Kidney (tissue), 14 donors: ENCODE data around the gene PPP1R14B. TPM values are rescaled to one million over a fixed set of nuclear protein-coding genes. Genes with fewer than 3 reads are reported as not detected.

Experiments used
- DNase-seq, 5 donors: peaks; one replicate each; pipeline ENCODE4 v3.0.0-alpha.2; 2013 to 2020
- FAIRE-seq: peaks from 2 replicates; lab custom pipeline; 2012; peaks lifted over from hg19 to GRCh38; lab: Jason Lieb, UNC
- H3K27ac ChIP-seq, 2 donors: one replicate each; pipeline ENCODE4 v1.7.0; 2013; ENCODE audit warnings: low read depth in 2 of 2, low read length in 2 of 2, inconsistent platforms in 1 of 2
- H3K27me3 ChIP-seq: one replicate; pipeline ENCODE4 v1.7.1; 2013; ENCODE audit warnings: low read length, inconsistent platforms; ENCODE audit not compliant: control insufficient read depth, insufficient read depth
- H3K36me3 ChIP-seq, 3 donors: one replicate each; pipeline versions ENCODE4 v1.7.0 to v1.7.1; 2013; ENCODE audit warnings: low read length in 3 of 3, control low read depth in 1 of 3, inconsistent platforms in 1 of 3; ENCODE audit not compliant: insufficient read depth in 3 of 3, control insufficient read depth in 2 of 3
- H3K4me1 ChIP-seq, 3 donors: one replicate each; pipeline versions ENCODE4 v1.7.0 to v1.7.1; 2013; ENCODE audit warnings: low read length in 3 of 3, inconsistent platforms in 1 of 3, low read depth in 1 of 3; ENCODE audit not compliant: control insufficient read depth in 2 of 3, insufficient read depth in 2 of 3
- H3K4me3 ChIP-seq, 3 donors: one replicate each; pipeline versions ENCODE4 v1.7.0 to v1.8.1; 2013; ENCODE audit warnings: low read length in 3 of 3, control low read depth in 1 of 3, inconsistent platforms in 1 of 3
- H3K9ac ChIP-seq, 3 donors: one replicate each; pipeline versions ENCODE4 v1.7.0 to v1.7.1; 2013; ENCODE audit warnings: low read length in 3 of 3, control low read depth in 1 of 3, inconsistent platforms in 1 of 3
- H3K9me3 ChIP-seq, 3 donors: one replicate each; pipeline versions ENCODE4 v1.7.0 to v1.7.1; 2013; ENCODE audit warnings: low read length in 3 of 3, control low read depth in 1 of 3, inconsistent platforms in 1 of 3; ENCODE audit not compliant: control insufficient read depth in 2 of 3, insufficient read depth in 1 of 3
- intact Hi-C: fragments of 100-400 bp; cut with DNase I; formaldehyde crosslinking; loops from one replicate; pipeline ENCODE4 v1.11.1; 2022
- polyA plus RNA-seq: library from polyadenylated mRNA; stranded (reverse); fragments of 350-450 nt; fragmentation: Illumina TruSeq; extraction: RNeasy Lipid Tissue Mini Kit (QIAGEN cat#74804); gene quantifications from one replicate; pipeline ENCODE4 v1.2.3, GENCODE V29; 2014; ENCODE audit warnings: low read depth, low replicate concordance; ENCODE audit not compliant: insufficient read depth
- total RNA-seq: library from RNA; stranded (reverse); fragmentation: NEBNext Ultra II Directional; extraction: Animal tissue kit (Norgen Biotek cat#: 25700); gene quantifications from one replicate; pipeline ENCODE4 v1.2.1, GENCODE V29; 2021
- TF ChIP-seq, protein P1 (sequence below): IDR thresholded peaks from 3 replicates; pipeline ENCODE4 v1.5.1; 2012; ENCODE audit warnings: mild to moderate bottlenecking, moderate library complexity, borderline replicate concordance; ENCODE audit not compliant: insufficient read depth; ENCODE audit errors: extremely low read depth
- donor health status: control.
- donor health status: control.
- donor health status: control.
- donor health status: control.
- donor health status: control.
- donor health status: DM: yes; HTN: yes; CAD: no.
- donor health status: Normal renal cell carcinoma (clear cell type).

PPP1R14B gene
- total and polyA plus RNA-seq, 2 donors from 2014 or later = 86.5 to 145 TPM

DNA sequence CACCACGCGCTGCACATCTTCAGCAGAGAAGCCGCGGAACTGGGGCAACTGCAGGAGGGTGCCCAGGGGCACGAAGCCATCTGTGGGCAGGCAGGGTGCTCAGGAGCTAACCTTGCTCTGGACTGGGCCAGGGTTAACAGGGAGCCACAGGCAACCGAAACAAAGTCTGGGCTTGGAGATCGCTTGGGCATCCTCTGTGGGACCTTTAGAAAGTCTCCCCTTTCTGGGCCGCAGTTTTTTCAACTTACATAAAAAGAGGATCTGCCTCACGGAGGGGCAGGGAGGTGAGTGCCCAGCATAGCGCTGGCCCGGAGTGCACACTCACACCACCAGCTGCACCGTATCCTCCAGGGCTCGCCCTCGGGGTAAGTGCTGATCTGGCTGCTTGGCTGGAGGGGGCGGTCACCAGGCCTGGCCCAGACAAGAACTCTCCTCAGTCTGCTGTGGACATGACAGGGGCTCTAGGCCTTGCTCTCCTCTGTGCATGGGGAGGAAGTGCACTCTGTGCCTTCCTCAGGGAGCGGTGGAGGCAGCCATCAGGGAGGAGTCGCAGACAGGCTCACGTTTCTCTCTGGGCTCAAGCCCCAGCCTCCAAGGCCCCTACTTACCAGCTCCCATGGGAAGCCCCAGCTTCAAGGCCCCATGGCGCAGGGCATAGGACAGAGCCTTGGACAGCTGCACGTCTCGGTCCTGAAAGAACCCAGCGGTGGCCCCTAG lies 21.7 kb downstream of the PPP1R14B start:
- H3K36me3 ChIP-seq = no peaks in the 10 kb centered on the region
- peak overlapping the region; percentile 42 to 97 for H3K27ac ChIP-seq
- H3K4me3 ChIP-seq = peak overlapping the region; percentile 74 to 91 (median 83)
- DNase-seq = peak in 2 of 5 donors; percentile 60 to 78
- intact Hi-C loops = no loop called here
- H3K9me3 ChIP-seq = no peaks in the 10 kb centered on the region
- FAIRE-seq = no peak
- no peaks in the 10 kb centered on the region for H3K27me3 ChIP-seq
- TF ChIP-seq, protein P1, sequence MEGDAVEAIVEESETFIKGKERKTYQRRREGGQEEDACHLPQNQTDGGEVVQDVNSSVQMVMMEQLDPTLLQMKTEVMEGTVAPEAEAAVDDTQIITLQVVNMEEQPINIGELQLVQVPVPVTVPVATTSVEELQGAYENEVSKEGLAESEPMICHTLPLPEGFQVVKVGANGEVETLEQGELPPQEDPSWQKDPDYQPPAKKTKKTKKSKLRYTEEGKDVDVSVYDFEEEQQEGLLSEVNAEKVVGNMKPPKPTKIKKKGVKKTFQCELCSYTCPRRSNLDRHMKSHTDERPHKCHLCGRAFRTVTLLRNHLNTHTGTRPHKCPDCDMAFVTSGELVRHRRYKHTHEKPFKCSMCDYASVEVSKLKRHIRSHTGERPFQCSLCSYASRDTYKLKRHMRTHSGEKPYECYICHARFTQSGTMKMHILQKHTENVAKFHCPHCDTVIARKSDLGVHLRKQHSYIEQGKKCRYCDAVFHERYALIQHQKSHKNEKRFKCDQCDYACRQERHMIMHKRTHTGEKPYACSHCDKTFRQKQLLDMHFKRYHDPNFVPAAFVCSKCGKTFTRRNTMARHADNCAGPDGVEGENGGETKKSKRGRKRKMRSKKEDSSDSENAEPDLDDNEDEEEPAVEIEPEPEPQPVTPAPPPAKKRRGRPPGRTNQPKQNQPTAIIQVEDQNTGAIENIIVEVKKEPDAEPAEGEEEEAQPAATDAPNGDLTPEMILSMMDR = no peak
- peak overlapping the region in 2 of 3 donors; percentile 75 to 96 for H3K9ac ChIP-seq
- H3K4me1 ChIP-seq = peaks cover 0 to 28% (median 21%) of the 10 kb centered on the region in 3 donors

DNA sequence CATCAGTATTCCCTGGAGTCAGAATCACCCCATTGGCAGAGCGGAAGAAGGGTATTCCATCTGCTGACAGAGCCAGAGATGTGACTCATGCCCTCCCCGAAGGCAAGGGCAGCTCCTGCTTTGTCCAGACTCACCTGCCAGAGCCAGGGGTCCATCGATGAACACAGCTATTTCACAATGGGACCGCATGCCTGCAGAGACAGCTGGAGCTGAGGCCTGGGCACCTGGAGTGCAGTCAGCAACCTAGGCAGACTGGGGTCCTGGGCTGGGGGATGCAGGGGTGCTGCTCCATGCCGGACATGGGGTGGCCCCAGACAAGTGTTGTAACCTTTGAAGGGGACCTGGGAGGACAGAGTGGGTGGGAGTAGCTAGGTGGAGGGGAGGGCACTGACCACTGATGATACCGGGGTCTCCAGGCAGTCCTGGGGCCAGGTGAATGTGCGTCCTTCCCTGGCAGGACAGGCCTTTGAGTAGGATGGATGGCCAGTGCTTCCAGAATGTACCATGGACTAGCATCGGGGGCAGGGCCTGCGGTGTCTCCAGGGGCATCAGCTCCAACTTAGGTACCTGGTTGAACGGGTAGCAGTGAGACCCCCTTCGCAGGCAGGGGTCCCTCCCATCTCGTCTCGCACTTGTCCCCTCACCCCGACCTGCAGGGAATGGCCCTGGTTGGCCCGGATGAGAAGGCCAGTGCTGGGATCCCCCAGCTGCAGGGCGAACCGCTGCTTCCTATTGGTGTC lies 22.4 kb downstream of the PPP1R14B start:
- Histone ChIP-seq H3K9ac (no peak overlapping the region), H3K27ac (no peak overlapping the region)
- DNase-seq = peak in 2 of 5 donors; percentile 56 to 80

DNA sequence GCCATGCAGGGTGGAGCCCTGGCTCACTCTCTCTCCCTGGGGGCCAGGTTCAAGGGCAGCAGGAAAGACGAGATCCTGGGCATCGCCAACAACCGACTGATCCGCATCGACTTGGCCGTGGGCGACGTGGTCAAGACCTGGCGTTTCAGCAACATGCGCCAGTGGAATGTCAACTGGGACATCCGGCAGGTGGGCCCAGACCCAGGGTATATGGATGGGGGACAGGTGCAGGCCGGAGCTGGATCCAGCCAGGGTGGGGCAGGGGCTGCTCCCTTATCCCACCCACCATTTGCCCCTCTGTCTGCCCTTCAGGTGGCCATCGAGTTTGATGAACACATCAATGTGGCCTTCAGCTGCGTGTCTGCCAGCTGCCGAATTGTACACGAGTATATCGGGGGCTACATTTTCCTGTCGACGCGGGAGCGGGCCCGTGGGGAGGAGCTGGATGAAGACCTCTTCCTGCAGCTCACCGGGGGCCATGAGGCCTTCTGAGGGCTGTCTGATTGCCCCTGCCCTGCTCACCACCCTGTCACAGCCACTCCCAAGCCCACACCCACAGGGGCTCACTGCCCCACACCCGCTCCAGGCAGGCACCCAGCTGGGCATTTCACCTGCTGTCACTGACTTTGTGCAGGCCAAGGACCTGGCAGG lies 23.6 kb downstream of the PPP1R14B start:
- H3K36me3 ChIP-seq = no peaks in the 10 kb centered on the region
- no peak overlapping the region for H3K27ac ChIP-seq
- H3K4me3 ChIP-seq = no peak overlapping the region
- intact Hi-C loops = no loop called here
- no peaks in the 10 kb centered on the region for H3K9me3 ChIP-seq
- no peaks in the 10 kb centered on the region for H3K27me3 ChIP-seq
- no peak overlapping the region for H3K9ac ChIP-seq
- peaks cover 0 to 22% (median 11%) of the 10 kb centered on the region in 3 donors for H3K4me1 ChIP-seq
- peak in 2 of 5 donors; percentile 51 to 75 for DNase-seq
- TF ChIP-seq, protein P1 = no peak
- FAIRE-seq = no peak

More for the DNA sequence above, 22.4 kb downstream of the PPP1R14B start:
- no peaks in the 10 kb centered on the region for H3K36me3 ChIP-seq
- H3K9me3 ChIP-seq = no peaks in the 10 kb centered on the region
- intact Hi-C loops = no loop called here
- peaks cover 0 to 23% (median 16%) of the 10 kb centered on the region in 3 donors for H3K4me1 ChIP-seq
- H3K4me3 ChIP-seq = peak overlapping the region in 1 of 3 donors; percentile 91
- FAIRE-seq = no peak
- TF ChIP-seq, protein P1 = no peak
- H3K27me3 ChIP-seq = no peaks in the 10 kb centered on the region
